OCI-LY3 (cell line): ENCODE measurements around the gene UNC5C.

Experiments
- EZH2phosphoT487 ChIP-seq: fragments of 200-600 bp; shearing (Covaris generic); IDR thresholded peaks from 2 replicates; pipeline ENCODE4 v1.6.1; 2018; ENCODE audit warnings: antibody characterized with exemption, mixed run types, low read depth
- TF ChIP-seq, protein P1 (sequence below): fragments of 200-600, 300-600 bp; sonication (generic); IDR thresholded peaks from 2 replicates; pipeline ENCODE4 v1.5.1; 2014; ENCODE audit warnings: antibody characterized with exemption, low read length, low read depth

DNA sequence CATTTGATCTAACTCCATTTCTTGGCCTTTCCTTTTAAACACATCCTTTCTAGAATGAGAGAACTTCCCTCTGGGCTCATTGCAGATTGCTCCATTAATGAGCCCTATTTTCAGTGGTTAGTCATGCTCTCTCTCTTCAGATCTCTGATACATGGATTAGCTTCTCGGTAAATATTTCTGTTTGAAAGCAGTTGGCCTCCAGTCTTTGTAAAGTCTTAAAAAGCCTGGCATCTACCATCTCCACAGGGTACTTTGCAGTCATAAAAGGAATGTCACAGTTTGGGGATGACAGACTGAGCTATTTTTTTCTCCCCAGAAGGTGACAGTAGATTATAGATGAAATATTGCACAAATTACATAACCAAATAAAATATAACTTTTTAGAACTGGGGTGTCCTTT lies 72.7 kb downstream of the UNC5C start:
- TF ChIP-seq, protein P1, sequence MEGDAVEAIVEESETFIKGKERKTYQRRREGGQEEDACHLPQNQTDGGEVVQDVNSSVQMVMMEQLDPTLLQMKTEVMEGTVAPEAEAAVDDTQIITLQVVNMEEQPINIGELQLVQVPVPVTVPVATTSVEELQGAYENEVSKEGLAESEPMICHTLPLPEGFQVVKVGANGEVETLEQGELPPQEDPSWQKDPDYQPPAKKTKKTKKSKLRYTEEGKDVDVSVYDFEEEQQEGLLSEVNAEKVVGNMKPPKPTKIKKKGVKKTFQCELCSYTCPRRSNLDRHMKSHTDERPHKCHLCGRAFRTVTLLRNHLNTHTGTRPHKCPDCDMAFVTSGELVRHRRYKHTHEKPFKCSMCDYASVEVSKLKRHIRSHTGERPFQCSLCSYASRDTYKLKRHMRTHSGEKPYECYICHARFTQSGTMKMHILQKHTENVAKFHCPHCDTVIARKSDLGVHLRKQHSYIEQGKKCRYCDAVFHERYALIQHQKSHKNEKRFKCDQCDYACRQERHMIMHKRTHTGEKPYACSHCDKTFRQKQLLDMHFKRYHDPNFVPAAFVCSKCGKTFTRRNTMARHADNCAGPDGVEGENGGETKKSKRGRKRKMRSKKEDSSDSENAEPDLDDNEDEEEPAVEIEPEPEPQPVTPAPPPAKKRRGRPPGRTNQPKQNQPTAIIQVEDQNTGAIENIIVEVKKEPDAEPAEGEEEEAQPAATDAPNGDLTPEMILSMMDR = no peak
- TF ChIP-seq EZH2phosphoT487 = no peak
